Measurements from ENCODE around the gene TTC23L. TPM values are rescaled to one million over a fixed set of nuclear protein-coding genes. Genes with fewer than 3 reads are reported as not detected.

TTC23L gene
- total and polyA plus RNA-seq, 2 of the 8 experiments (the other 6 are each of a cell fraction or from before 2014, with no cell fraction given): 1.1 to 2.4 TPM

GRCh38 chr5:34791761-34792244 is 47.2 kb upstream of the TTC23L start (continued):
- TF ChIP-seq TCF12 (IDR thresholded peaks at IDR 0.05; ENCODE audit: low read depth, low read length) (no peak), TAF7 (optimal IDR thresholded peaks at IDR 0.05; ENCODE audit: borderline replicate concordance, low read depth, low read length) (no peak), RFX5 (IDR thresholded peaks at IDR 0.05; ENCODE audit: borderline replicate concordance, low read depth, low read length) (no peak), SUZ12 (IDR thresholded peaks at IDR 0.05; ENCODE audit: low read length) (no peak), HDAC2 (IDR thresholded peaks at IDR 0.05; ENCODE audit: borderline replicate concordance in 1 of 2, low read depth in 2 of 2, low read length in 2 of 2) (no peak), BACH1 (IDR thresholded peaks at IDR 0.05; ENCODE audit: low read length) (no peak), CBX8 (IDR thresholded peaks at IDR 0.05; ENCODE audit: borderline replicate concordance, low read depth, low read length) (no peak), SP4 (IDR thresholded peaks at IDR 0.05; ENCODE audit: low read length) (no peak), TAF1 (IDR thresholded peaks at IDR 0.05; ENCODE audit: low read depth, low read length) (no peak)

Data from H1 (cell line).